H1 (cell line): Measurements from ENCODE around the gene INCENP. TPM values are rescaled to one million over a fixed set of nuclear protein-coding genes. Genes with fewer than 3 reads are reported as not detected.

Source experiments
- CTCF ChIA-PET: fragments of 300-600 bp; sonication (Branson Sonifier 250); formaldehyde crosslinking; loops from one replicate; lab custom pipeline; 2021; ENCODE audit not compliant: partially characterized antibody; lab: Charles Lee
- POLR2A ChIA-PET: fragments of 300-600 bp; sonication (Branson Sonifier 250); formaldehyde crosslinking; loops from one replicate; lab custom pipeline; 2021; ENCODE audit warnings: inconsistent platforms; ENCODE audit not compliant: partially characterized antibody; lab: Charles Lee
- DNase-seq, 2 experiments: peaks; one replicate each; pipeline versions ENCODE4 v3.0.0 to v3.0.0-alpha.2; 2010 to 2022; ENCODE audit warnings: low spot score in 2 of 2, low read depth in 1 of 2, mixed read lengths in 1 of 2
- FAIRE-seq: peaks from 2 replicates; lab custom pipeline; 2011; peaks lifted over from hg19 to GRCh38; lab: Jason Lieb, UNC
- H2AFZ ChIP-seq: 2 replicates; pipeline ENCODE4 v1.8.1; 2012; ENCODE audit warnings: low read length, inconsistent platforms
- H2AK5ac ChIP-seq: 2 replicates; pipeline ENCODE4 v1.6.1; 2013; ENCODE audit warnings: low read depth, low read length
- H2BK120ac ChIP-seq: replicated peaks from 2 replicates; pipeline ENCODE3; 2013; ENCODE audit warnings: low read depth, low read length, inconsistent platforms
- H2BK12ac ChIP-seq: 2 replicates; pipeline ENCODE4 v1.6.1; 2013; ENCODE audit warnings: low read depth, low read length
- H2BK15ac ChIP-seq: 2 replicates; pipeline ENCODE4 v1.6.1; 2013; ENCODE audit warnings: low read length
- H2BK20ac ChIP-seq: 2 replicates; pipeline ENCODE4 v1.6.1; 2013; ENCODE audit warnings: low read length
- H2BK5ac ChIP-seq: 2 replicates; pipeline ENCODE4 v1.6.1; 2013; ENCODE audit warnings: low read depth, low read length
- H3K14ac ChIP-seq: 2 replicates; pipeline ENCODE4 v1.6.1; 2013; ENCODE audit warnings: inconsistent platforms; ENCODE audit not compliant: insufficient read length
- H3K18ac ChIP-seq: 2 replicates; pipeline ENCODE4 v1.6.1; 2013; ENCODE audit warnings: low read length; ENCODE audit errors: extremely low read depth
- H3K23ac ChIP-seq: 2 replicates; pipeline ENCODE4 v1.6.1; 2013; ENCODE audit warnings: inconsistent platforms; ENCODE audit not compliant: insufficient read length
- H3K23me2 ChIP-seq: 2 replicates; pipeline ENCODE4 v1.6.1; 2013; ENCODE audit warnings: low read depth, low read length
- H3K27ac ChIP-seq: 2 replicates; pipeline ENCODE4 v1.6.1; 2011; ENCODE audit warnings: low read depth, low read length, inconsistent platforms
- H3K27me3 ChIP-seq, 4 experiments: replicated peaks in 1 of 4; 1 replicate in 1 of 4; 2 replicates in 3 of 4; pipeline versions ENCODE4 v1.6.1 to v1.8.1; 2011 to 2013; ENCODE audit warnings: low read length in 3 of 4, mild to moderate bottlenecking in 3 of 4, inconsistent platforms in 2 of 4, mixed read lengths in 2 of 4, moderate library complexity in 1 of 4; ENCODE audit not compliant: control insufficient read depth in 3 of 4, insufficient read depth in 3 of 4; ENCODE audit errors: extremely low read depth in 1 of 4
- H3K36me3 ChIP-seq, 4 experiments: 2 replicates each; pipeline versions ENCODE4 v1.6.1 to v1.8.1; 2011 to 2013; ENCODE audit warnings: mild to moderate bottlenecking in 4 of 4, low read length in 3 of 4, moderate library complexity in 2 of 4, control low read depth in 1 of 4, inconsistent platforms in 1 of 4; ENCODE audit not compliant: insufficient read depth in 4 of 4, control insufficient read depth in 2 of 4
- H3K4ac ChIP-seq: replicated peaks from 2 replicates; pipeline ENCODE3; 2013; ENCODE audit warnings: low read length, low read depth, mixed read lengths, inconsistent platforms; ENCODE audit not compliant: insufficient read length
- H3K4me1 ChIP-seq, 4 experiments: replicated peaks in 1 of 4; 1 replicate in 1 of 4; 2 replicates in 3 of 4; pipeline versions ENCODE4 v1.6.1 to v1.8.1; 2011 to 2013; ENCODE audit warnings: low read length in 3 of 4, inconsistent platforms in 2 of 4, mixed read lengths in 1 of 4; ENCODE audit not compliant: insufficient read depth in 4 of 4, control insufficient read depth in 3 of 4
- H3K4me2 ChIP-seq, 2 experiments: 2 replicates each; pipeline versions ENCODE4 v1.6.1 to v1.8.1; 2011 to 2013; ENCODE audit warnings: low read depth in 2 of 2, low read length in 2 of 2, control low read depth in 1 of 2, inconsistent platforms in 1 of 2, mild to moderate bottlenecking in 1 of 2; ENCODE audit not compliant: insufficient read depth in 1 of 2
- H3K4me3 ChIP-seq, 4 experiments: fragments of 200-600, 300-600 bp in 1 of 4; sonication (generic), shearing (Covaris generic), sonication (Bioruptor Twin) in 1 of 4; 2 replicates each; pipeline versions ENCODE4 v1.5.1 to v1.8.1; 2011 to 2016; ENCODE audit warnings: low read length in 4 of 4, low read depth in 3 of 4, control low read depth in 2 of 4, inconsistent platforms in 2 of 4, mild to moderate bottlenecking in 2 of 4, mixed read lengths in 1 of 4, moderate library complexity in 1 of 4; ENCODE audit not compliant: insufficient read depth in 2 of 4; ENCODE audit errors: extremely low read depth in 1 of 4
- H3K56ac ChIP-seq: replicated peaks from 2 replicates; pipeline ENCODE3; 2013; ENCODE audit warnings: low read depth, mild to moderate bottlenecking, mixed read lengths, low read length, inconsistent platforms; ENCODE audit not compliant: insufficient read length
- H3K79me1 ChIP-seq: 2 replicates; pipeline ENCODE4 v1.6.1; 2013; ENCODE audit warnings: low read depth, low read length, control low read depth
- H3K79me2 ChIP-seq, 2 experiments: 2 replicates each; pipeline versions ENCODE4 v1.6.1 to v1.8.1; 2012 to 2013; ENCODE audit warnings: low read length in 2 of 2, mild to moderate bottlenecking in 2 of 2, inconsistent platforms in 1 of 2; ENCODE audit not compliant: insufficient read depth in 2 of 2, control insufficient read depth in 1 of 2
- H3K9ac ChIP-seq, 4 experiments: replicated peaks in 1 of 4; 1 replicate in 1 of 4; 2 replicates in 3 of 4; pipeline versions ENCODE4 v1.6.1 to v1.8.1; 2011 to 2013; ENCODE audit warnings: low read depth in 3 of 4, low read length in 3 of 4, control low read depth in 2 of 4, mild to moderate bottlenecking in 2 of 4, moderate library complexity in 2 of 4, inconsistent platforms in 1 of 4; ENCODE audit errors: extremely low read depth in 1 of 4
- H3K9me3 ChIP-seq, 2 experiments: 2 replicates each; pipeline versions ENCODE4 v1.6.1 to v1.8.1; 2012 to 2013; ENCODE audit warnings: mild to moderate bottlenecking in 2 of 2, moderate library complexity in 2 of 2, control low read depth in 1 of 2, inconsistent platforms in 1 of 2, low read depth in 1 of 2, low read length in 1 of 2, mixed read lengths in 1 of 2; ENCODE audit not compliant: insufficient read depth in 2 of 2
- H4K20me1 ChIP-seq, 2 experiments: replicated peaks in 1 of 2; 2 replicates each; pipeline versions ENCODE3 to v1.8.1; 2011 to 2013; ENCODE audit warnings: inconsistent platforms in 2 of 2, low read length in 2 of 2, mild to moderate bottlenecking in 1 of 2; ENCODE audit not compliant: insufficient read depth in 2 of 2, control insufficient read depth in 1 of 2
- H4K5ac ChIP-seq: 2 replicates; pipeline ENCODE4 v1.6.1; 2013; ENCODE audit warnings: low read length, low read depth, mixed read lengths, inconsistent platforms; ENCODE audit not compliant: insufficient read length
- H4K8ac ChIP-seq: 2 replicates; pipeline ENCODE4 v1.8.0; 2013; ENCODE audit warnings: mild to moderate bottlenecking, moderate library complexity, low read length, inconsistent platforms; ENCODE audit not compliant: insufficient read depth; ENCODE audit errors: extremely low read depth
- H4K91ac ChIP-seq: replicated peaks from 2 replicates; pipeline ENCODE3; 2013; ENCODE audit warnings: low read length, mixed read lengths, inconsistent platforms; ENCODE audit not compliant: insufficient read length
- CREB1 ChIP-seq: IDR thresholded peaks from 2 replicates; pipeline ENCODE4 v1.6.1; 2012; ENCODE audit warnings: inconsistent platforms
- CTCF ChIP-seq, 3 experiments: IDR thresholded peaks; 1 replicate in 2 of 3; 2 replicates in 1 of 3; pipeline versions ENCODE4 v1.5.1 to v1.6.1; 2011; ENCODE audit warnings: low read length in 3 of 3, mild to moderate bottlenecking in 3 of 3, inconsistent platforms in 2 of 3, low read depth in 1 of 3, moderate library complexity in 1 of 3; ENCODE audit not compliant: insufficient read depth in 1 of 3; ENCODE audit errors: control extremely low read depth in 1 of 3
- EP300 ChIP-seq, 2 experiments: IDR thresholded peaks; 1 replicate in 1 of 2; 2 replicates in 1 of 2; pipeline ENCODE4 v1.6.1; 2011 to 2012; ENCODE audit warnings: low read depth in 2 of 2, low read length in 2 of 2, mild to moderate bottlenecking in 2 of 2, borderline replicate concordance in 1 of 2, inconsistent platforms in 1 of 2, moderate library complexity in 1 of 2
- FOSL1 ChIP-seq: IDR thresholded peaks from 2 replicates; pipeline ENCODE4 v1.6.1; 2011; ENCODE audit warnings: mild to moderate bottlenecking, low read depth, low read length, moderate library complexity; ENCODE audit not compliant: insufficient read depth
- HDAC2 ChIP-seq, 2 experiments: fragments of 300-600 bp in 1 of 2; sonication (generic) in 1 of 2; IDR thresholded peaks; 2 replicates each; pipeline ENCODE4 v1.6.1; 2011 to 2012; ENCODE audit warnings: low read depth in 2 of 2, low read length in 2 of 2, mild to moderate bottlenecking in 2 of 2, moderate library complexity in 2 of 2, borderline replicate concordance in 1 of 2, inconsistent platforms in 1 of 2
- JUND ChIP-seq: IDR thresholded peaks from 2 replicates; pipeline ENCODE4 v1.6.1; 2011; ENCODE audit warnings: mild to moderate bottlenecking, improper control_type of control experiment, low read length
- POLR2A ChIP-seq, 2 experiments: IDR thresholded peaks; 1 replicate in 1 of 2; 2 replicates in 1 of 2; pipeline ENCODE4 v1.6.1; 2011; ENCODE audit warnings: low read depth in 2 of 2, low read length in 2 of 2, mild to moderate bottlenecking in 2 of 2; ENCODE audit errors: control extremely low read depth in 1 of 2
- SIN3A ChIP-seq, 2 experiments: IDR thresholded peaks in 1 of 2; conservative IDR thresholded peaks in 1 of 2; 2 replicates each; pipeline ENCODE4 v1.6.1; 2011 to 2012; ENCODE audit warnings: low read length in 2 of 2, improper control_type of control experiment in 1 of 2, low read depth in 1 of 2, mild to moderate bottlenecking in 1 of 2
- SIRT6 ChIP-seq: IDR thresholded peaks from one replicate; pipeline ENCODE4 v1.7.1; 2012; ENCODE audit warnings: low read length, inconsistent platforms
- SRF ChIP-seq: IDR thresholded peaks from 2 replicates; pipeline ENCODE4 v1.6.1; 2011; ENCODE audit warnings: mild to moderate bottlenecking, low read depth, low read length, moderate library complexity
- TEAD4 ChIP-seq: IDR thresholded peaks from 2 replicates; pipeline ENCODE4 v1.6.1; 2012; ENCODE audit warnings: low read depth, low read length, inconsistent platforms, mixed read lengths
- WGBS, 2 experiments: shearing (Covaris generic) in 1 of 2; methylation state at CpG; one replicate each; pipeline versions ENCODE4 v1.1.6 to v1.1.7; 2013 to 2015; ENCODE audit warnings: low lambda C conversion rate in 2 of 2, mixed read lengths in 2 of 2, inconsistent platforms in 1 of 2, low coverage in 1 of 2, missing lambda C conversion rate in 1 of 2; ENCODE audit not compliant: insufficient replicate concordance in 2 of 2, insufficient coverage in 1 of 2, insufficient read length in 1 of 2; ENCODE audit errors: extremely low coverage in 1 of 2, missing lambda C conversion rate in 1 of 2; 5-methylcytosine and 5-hydroxymethylcytosine counted together
- polyA plus RNA-seq, 7 experiments: library from polyadenylated mRNA; depleted of rRNA in 3 of 7; stranded (reverse) in 5 of 7; unstranded in 2 of 7; fragments of >200 nt in 5 of 7; fragments of 200-250 nt in 2 of 7; gene quantifications; 1 replicate in 5 of 7; 2 replicates in 1 of 7; 4 replicates in 1 of 7; pipeline versions ENCODE4 v1.2.1 to v1.2.3, GENCODE V29; 2011 to 2013; ENCODE audit warnings: missing spikeins in 2 of 7, mixed read lengths in 2 of 7
- total RNA-seq: library from RNA; stranded (reverse); fragmentation: NEBNext Ultra II Directional; extraction: Animal tissue kit (Norgen Biotek cat#: 25700); gene quantifications from 2 replicates; pipeline ENCODE4 v1.2.1, GENCODE V29; 2021

INCENP gene
- total and polyA plus RNA-seq, 2 of the 8 experiments (the other 6 are each of a cell fraction or from before 2014, with no cell fraction given), result 25.4 to 132 TPM

- H3K79me2 ChIP-seq, result no peaks in the 10 kb centered on the region
- no peak overlapping the region for H2BK15ac ChIP-seq
- 0 out of 7 replicates have a peak overlapping the region, but pooled peaks of 1 of the 4 experiments have one; percentile 3 for H3K9ac ChIP-seq
- H3K27ac ChIP-seq, result no peak overlapping the region
- H4K91ac ChIP-seq, result no peak overlapping the region
- H2AFZ ChIP-seq, result no peak overlapping the region
- H3K23ac ChIP-seq, result no peak overlapping the region
- no peak overlapping the region for H4K5ac ChIP-seq
- H3K36me3 ChIP-seq, result no peaks in the 10 kb centered on the region
- H2BK12ac ChIP-seq, result no peak overlapping the region
- H3K4ac ChIP-seq, result no peak overlapping the region
- H2BK20ac ChIP-seq, result no peak overlapping the region; the same call in 1 of the 2 replicates
- 71% methylated on average over 7 of the region's 7 CpGs; no CpG with 5 or more reads in 1 of the 2 experiments for WGBS, 2 experiments
- no peaks in the 10 kb centered on the region for H3K27me3 ChIP-seq
- no peaks in the 10 kb centered on the region for H3K9me3 ChIP-seq
- H2BK5ac ChIP-seq, result no peak overlapping the region
- no peak overlapping the region for H3K56ac ChIP-seq
- FAIRE-seq, result peak; percentile 19
- H3K18ac ChIP-seq, result no peak overlapping the region
- ChIA-PET POLR2A (interaction anchor here (0.6 kb wide), 1 partner anchor 131 kb away, joined by 3 read pairs; no protein-coding TSS in a partner anchor), CTCF (interaction anchor here (0.6 to 2.0 kb wide), 6 partner anchors 8 to 325 kb away, joined by 3 to 6 read pairs (median 4); no protein-coding TSS in a partner anchor)
- H3K23me2 ChIP-seq, result no peaks in the 10 kb centered on the region
- H2BK120ac ChIP-seq, result no peak overlapping the region
- H2AK5ac ChIP-seq, result no peak overlapping the region
- H3K4me1 ChIP-seq, result peaks cover 0 to 4% (median 3%) of the 10 kb centered on the region in 4 experiments; a peak in 2 of 7 replicates
- H3K4me2 ChIP-seq, result no peak overlapping the region
- DNase-seq, result no peak
- no peak overlapping the region for H3K4me3 ChIP-seq
- no peak overlapping the region for H3K14ac ChIP-seq
- no peaks in the 10 kb centered on the region for H4K20me1 ChIP-seq
- H3K79me1 ChIP-seq, result no peaks in the 10 kb centered on the region
- no peak overlapping the region for H4K8ac ChIP-seq
- TF ChIP-seq CTCF (IDR thresholded peaks at IDR 0.05; ENCODE audit: control extremely low read depth in 1 of 3, insufficient read depth in 1 of 3, low read depth in 1 of 3, low read length in 3 of 3) (peak; percentile 32 to 60 (median 53); a peak in 3 of 4 replicates), SRF (no peak), POLR2A (IDR thresholded peaks at IDR 0.05; ENCODE audit: control extremely low read depth in 1 of 2, low read depth in 2 of 2, low read length in 2 of 2) (no peak), FOSL1 (no peak), EP300 (IDR thresholded peaks at IDR 0.05; ENCODE audit: borderline replicate concordance in 1 of 2, low read depth in 2 of 2, low read length in 2 of 2) (no peak), JUND (no peak), HDAC2 (IDR thresholded peaks at IDR 0.05; ENCODE audit: borderline replicate concordance in 1 of 2, low read depth in 2 of 2, low read length in 2 of 2) (no peak), SIRT6 (no peak), CREB1 (peak; percentile 70), SIN3A (conservative IDR thresholded peaks at IDR 0.05 in 1 of 2, IDR thresholded peaks at IDR 0.05 in 1 of 2; ENCODE audit: low read depth in 1 of 2, low read length in 2 of 2) (no peak), TEAD4 (no peak)
These were observed 72.1 kb downstream of the INCENP start for GRCh38 chr11:62195945-62196344.
